GM10847 (cell line): Measurements from ENCODE around the gene CTSO.

Experiments used
- POLR2A ChIP-seq: IDR thresholded peaks from 2 replicates; pipeline ENCODE4 v1.6.1; 2011; ENCODE audit not compliant: insufficient read length; ENCODE audit errors: extremely low read depth

CTSO gene

GRCh38 chr4:155953151-155954117 lies at the start of gene CTSO:
Gene CTSO, minus strand, starts transcription at chr4:155953866. Its CDS starts 19 bp downstream, at chr4:155953847.
- TF ChIP-seq POLR2A: peak; percentile 63

- TF ChIP-seq POLR2A: no peak
Observed at GRCh38 chr4:156000491-156000890, 46.8 kb upstream of the CTSO start.

GRCh38 chr4:155999725-156000124 lies 46.1 kb upstream of the CTSO start:
- TF ChIP-seq POLR2A: no peak

GRCh38 chr4:155995069-155995468 lies 41.4 kb upstream of the CTSO start:
- no peak for TF ChIP-seq POLR2A

GRCh38 chr4:155984106-155984797 lies 30.6 kb upstream of the CTSO start:
- no peak for TF ChIP-seq POLR2A

- no peak for TF ChIP-seq POLR2A
Observed at GRCh38 chr4:155982736-155983385, 29.2 kb upstream of the CTSO start.

- no peak for TF ChIP-seq POLR2A
Observed at GRCh38 chr4:155978810-155979209, 25.1 kb upstream of the CTSO start.

GRCh38 chr4:155975511-155975910 lies 21.8 kb upstream of the CTSO start:
- TF ChIP-seq POLR2A: no peak

- no peak for TF ChIP-seq POLR2A
Observed at GRCh38 chr4:155974996-155975395, 21.3 kb upstream of the CTSO start.

GRCh38 chr4:155974476-155974749 lies 20.7 kb upstream of the CTSO start:
- TF ChIP-seq POLR2A: no peak

- no peak for TF ChIP-seq POLR2A
Observed at GRCh38 chr4:155973639-155974475, 20.2 kb upstream of the CTSO start.

GRCh38 chr4:155972098-155972497 lies 18.4 kb upstream of the CTSO start:
- no peak for TF ChIP-seq POLR2A

- TF ChIP-seq POLR2A: no peak
Observed at GRCh38 chr4:155966731-155967395, 13.2 kb upstream of the CTSO start.

- TF ChIP-seq POLR2A: no peak
Observed at GRCh38 chr4:155966171-155966570, 12.5 kb upstream of the CTSO start.

GRCh38 chr4:155964016-155964891 lies 10.6 kb upstream of the CTSO start:
- TF ChIP-seq POLR2A: no peak
